Stimulated activated CD4-positive, alpha-beta T cell treated with anti-CD3 and anti-CD28 coated beads, Interleukin-15, amount 100 ng/mL, for 24 hours (primary cell): Measurements from ENCODE around the gene GPR65.
"Not testable (repeated sequence)": the region's sequence is repeated elsewhere in the genome, so short reads cannot be mapped to it uniquely, and the experiment has no call there.

Experiments used
- DNase-seq: peaks from one replicate; pipeline ENCODE4 v3.0.0-alpha.2; 2020

GPR65 gene

DNA sequence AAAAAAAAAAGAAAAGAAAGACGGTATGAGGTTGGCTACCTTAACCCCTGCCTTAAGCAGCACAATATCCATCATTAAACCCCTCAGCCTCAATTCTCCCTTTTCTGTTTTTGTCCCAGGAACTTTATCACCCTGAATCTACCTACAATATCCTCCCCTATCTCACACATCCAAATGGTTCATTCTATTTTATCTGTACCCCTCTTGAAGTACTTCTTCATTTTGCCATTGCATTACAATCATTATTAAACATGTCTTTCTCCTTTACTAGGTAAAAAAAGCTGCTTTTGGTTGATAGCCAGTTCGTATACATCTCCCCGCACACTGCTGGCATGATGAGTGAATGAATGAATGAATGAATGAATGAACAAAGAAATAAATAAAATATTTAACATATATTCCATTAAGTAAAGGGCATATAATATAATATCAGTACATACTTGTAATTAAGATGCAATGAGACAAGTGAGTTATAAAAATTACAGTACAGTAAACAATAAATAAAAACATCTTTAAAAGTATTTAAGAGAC, 364 bp upstream of the GPR65 start:
- DNase-seq = no peak

GRCh38 chr14:88005978-88006851, 1.3 kb downstream of the GPR65 start:
- peak; percentile 76 for DNase-seq

- no peak for DNase-seq
These were observed 2.7 kb downstream of the GPR65 start for GRCh38 chr14:88007608-88008007.

DNA sequence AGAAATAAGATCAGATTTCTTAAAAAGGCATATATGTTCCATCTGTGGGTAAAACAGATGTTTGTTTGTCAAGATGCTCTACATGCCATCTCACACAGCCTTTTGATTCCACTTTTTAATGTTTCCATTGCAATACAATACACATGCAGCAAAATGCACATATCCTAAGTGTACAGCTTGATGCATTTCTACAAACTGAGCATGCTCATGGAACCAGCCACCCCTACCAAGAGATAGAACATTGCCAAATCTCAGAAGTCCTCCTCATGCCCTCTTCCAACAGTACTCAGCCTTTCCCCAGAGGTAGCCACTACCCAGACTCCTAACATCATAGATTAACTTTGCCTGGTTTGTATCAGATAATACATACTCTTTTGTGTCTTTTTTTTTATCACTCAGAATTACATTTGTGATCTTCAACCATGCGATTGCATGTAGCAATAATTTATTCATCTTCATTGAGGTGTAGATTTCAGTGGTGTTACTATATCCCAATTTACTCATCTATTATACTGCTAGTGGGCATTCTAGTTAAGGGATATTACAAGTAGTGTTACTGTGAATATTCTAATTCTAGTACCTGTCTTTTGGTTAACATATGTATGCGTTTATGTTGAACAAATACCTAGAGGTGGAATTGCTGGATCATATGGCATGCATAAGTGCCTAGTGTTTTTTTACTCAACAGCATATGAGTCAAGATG, 3.3 kb downstream of the GPR65 start:
- no peak for DNase-seq

- DNase-seq = no peak
These were observed 4.6 kb downstream of the GPR65 start for GRCh38 chr14:88009486-88009885.

- DNase-seq = no peak
These were observed 5.4 kb downstream of the GPR65 start for GRCh38 chr14:88010331-88010730.

GRCh38 chr14:88012495-88012894, 7.6 kb downstream of the GPR65 start:
- no peak for DNase-seq

GRCh38 chr14:88013750-88014349, 8.9 kb downstream of the GPR65 start:
- peak; percentile 41 for DNase-seq

DNA sequence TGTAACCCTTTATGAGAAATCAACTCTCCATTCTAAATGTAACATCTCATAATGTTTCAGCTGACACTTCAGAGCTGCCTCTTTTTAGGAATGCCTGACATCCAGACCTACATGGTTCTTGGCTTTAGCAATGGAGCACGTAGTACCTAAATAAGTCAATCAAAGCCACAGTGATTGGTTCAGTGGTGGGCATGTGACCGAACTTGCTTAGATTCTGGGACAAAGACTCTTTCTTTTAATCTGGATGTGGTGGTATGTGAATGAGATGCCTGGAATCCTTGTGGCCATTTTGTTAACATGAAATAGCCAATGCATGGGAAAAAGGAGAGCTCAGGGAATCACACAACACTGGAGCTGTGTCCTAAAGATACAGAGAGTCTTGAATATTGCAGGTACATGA, 11.8 kb downstream of the GPR65 start:
- DNase-seq = no peak

- no peak for DNase-seq
These were observed 12.6 kb downstream of the GPR65 start for GRCh38 chr14:88017535-88017934.

DNA sequence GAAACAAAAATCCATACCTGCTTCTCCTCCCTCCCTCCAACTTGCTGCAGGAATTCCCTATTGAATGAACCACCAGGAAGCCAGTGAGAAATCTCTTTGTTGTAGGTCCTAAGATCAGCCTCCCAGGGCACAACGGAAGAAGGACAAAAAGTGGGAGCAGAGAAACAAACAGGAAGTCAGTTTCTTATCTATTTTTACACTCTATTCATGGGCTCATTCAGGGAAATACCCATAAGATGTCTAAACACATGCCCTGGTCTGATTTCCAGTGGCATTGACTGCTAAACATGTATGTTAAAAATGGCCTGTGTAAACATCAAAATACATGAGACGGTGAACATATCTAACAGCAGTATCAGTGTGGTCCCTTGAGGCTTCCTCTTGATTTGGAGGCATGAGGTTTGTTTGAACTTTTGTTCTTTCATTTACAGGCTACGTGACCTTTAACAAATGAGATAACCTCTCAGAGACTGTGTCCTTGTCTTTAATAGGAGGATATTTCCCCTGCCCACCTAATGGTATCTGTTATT, 18.8 kb downstream of the GPR65 start:
- no peak for DNase-seq

- not testable (repeated sequence) for DNase-seq
These were observed 19.5 kb downstream of the GPR65 start for GRCh38 chr14:88024252-88025086.

DNA sequence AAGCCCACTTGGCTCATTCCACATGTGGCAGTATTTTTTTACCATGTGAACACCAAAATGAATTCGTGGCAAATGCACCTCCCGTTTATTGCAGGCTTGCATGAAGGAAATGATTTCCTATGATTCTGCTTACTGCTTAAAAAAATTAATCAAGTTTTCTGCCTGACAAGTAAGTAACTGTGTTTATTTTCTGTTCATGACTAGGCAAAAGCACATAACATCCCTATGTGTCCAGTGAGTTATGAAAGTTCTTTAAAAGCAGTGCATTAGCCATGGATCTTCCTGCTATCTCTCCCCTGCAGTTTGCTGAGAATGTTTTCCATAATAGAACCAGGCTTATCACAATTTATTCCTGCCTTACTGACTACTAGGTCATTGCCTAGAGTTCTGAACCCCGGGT, 20.4 kb downstream of the GPR65 start:
- DNase-seq = no peak

DNA sequence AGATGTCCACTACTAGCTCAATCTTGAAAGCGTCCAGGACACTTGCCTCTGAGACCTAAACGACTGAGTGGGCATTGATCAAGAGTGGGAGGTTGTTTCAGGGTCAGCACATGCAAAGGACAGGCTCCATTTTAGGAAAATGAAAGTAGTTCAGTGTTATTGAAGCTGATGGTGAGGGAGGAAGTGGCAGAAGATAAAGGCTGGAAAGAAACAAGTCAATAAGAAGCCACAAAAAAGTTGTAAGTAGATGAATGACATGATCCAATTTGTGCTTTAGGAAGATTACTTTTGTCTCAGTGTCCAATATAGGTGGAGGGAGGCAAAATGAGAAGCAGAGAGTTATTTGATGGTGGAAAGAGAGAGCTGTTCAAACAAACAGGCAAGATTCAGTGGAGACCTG, 22.0 kb downstream of the GPR65 start:
- no peak for DNase-seq

DNA sequence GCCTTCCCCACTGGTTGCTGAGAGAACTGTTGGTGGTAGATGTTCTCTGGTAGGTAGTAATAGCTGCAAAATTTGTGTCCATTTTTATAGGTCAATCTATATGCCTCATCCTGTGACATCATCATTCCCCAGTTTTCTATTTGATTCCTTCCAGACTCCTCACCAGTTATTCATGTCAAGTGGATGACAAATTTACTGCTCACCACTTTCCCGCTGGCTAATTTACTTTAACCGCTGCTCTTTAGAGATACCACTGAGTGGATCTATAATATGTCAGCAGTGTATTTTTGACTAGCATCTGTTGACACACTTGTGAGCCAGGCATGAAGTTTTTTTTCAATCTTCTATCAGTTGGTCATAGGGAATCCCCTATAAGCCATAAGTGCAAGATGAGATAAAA, 24.6 kb downstream of the GPR65 start:
- DNase-seq = no peak

- DNase-seq = no peak
These were observed 25.1 kb downstream of the GPR65 start for GRCh38 chr14:88030079-88030478.

DNA sequence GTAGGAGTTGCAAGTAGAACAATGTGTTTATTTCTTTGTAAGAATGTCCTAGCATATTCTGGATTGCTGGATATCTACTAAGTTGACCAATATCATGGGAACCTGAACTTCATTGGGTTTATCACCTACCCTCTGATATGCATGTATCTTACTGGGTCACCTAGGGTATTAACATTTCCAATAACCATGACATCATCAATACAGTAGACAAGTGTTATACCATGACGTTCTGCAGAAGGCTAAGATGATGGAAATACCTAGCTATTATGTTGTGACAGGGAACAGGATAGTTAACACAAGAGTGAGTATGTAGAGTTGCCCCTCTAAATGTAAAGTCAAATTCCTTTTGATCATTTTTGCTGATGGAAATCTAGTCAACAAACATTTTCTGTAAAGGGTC, 26.0 kb downstream of the GPR65 start:
- no peak for DNase-seq

GRCh38 chr14:88032373-88032772, 27.4 kb downstream of the GPR65 start:
- DNase-seq = no peak

DNA sequence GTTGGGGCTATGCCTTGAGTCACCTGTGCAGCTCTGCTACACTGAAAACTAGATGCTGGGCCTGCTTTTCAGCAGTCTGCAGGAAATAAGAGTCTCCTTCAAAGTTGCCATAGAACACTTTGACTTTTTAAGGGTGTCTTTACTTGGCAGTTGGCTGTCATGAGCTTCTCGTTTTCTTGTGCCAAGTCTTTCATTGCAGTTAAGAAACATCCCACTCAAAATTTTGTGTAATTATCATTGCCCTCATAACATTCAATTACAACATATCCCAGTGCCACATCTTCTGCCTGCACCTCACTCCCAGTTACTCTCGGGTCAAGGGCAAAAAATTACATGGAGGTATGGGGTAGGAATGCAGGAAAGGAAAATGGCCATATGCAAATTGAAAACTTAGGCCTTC, 29.1 kb downstream of the GPR65 start:
- DNase-seq = no peak

DNA sequence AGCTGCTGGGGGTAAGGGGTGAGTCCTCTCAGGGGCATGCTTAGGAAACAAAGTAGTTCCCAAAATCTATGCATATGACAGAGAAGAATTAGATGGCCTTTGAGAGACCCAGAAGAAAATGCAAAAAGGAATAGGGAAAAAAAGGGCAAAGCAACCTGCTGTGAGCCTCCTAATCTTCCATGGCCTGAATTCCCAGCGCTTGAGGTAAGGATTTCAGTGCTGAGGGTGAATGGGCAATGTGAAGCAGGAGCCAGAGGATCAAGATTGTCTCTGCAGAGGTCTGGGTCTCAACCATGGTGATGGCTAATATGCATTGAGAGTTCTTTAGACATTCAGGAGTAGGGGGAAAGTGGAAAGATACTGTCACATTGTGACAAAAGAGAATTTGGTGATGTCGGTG, 31.5 kb downstream of the GPR65 start:
- DNase-seq = no peak

DNA sequence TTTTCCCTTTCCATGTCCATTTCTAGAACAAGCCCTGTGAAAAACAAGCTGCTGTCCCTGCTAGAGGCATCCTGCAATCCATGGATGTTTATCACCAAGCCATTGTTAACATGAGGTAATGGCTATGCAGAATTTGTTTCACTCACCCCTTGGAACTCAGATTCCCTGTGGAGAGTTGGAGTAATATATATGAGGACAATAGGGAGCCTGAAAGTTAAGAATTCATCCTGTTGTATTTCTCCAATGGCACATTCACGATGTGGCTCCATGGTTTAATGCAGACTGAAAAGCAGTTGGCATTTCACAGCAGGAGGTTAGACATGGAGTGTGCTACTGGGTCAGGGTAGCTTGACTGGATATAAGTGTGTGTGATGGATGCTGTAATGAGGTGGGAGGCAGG, 32.4 kb downstream of the GPR65 start:
- no peak for DNase-seq

GRCh38 chr14:88039197-88039596, 34.3 kb downstream of the GPR65 start:
- DNase-seq = no peak

GRCh38 chr14:88040146-88040545, 35.2 kb downstream of the GPR65 start:
- DNase-seq = no peak
